ENCODE measurements around the gene VCAN.

VCAN gene

DNA sequence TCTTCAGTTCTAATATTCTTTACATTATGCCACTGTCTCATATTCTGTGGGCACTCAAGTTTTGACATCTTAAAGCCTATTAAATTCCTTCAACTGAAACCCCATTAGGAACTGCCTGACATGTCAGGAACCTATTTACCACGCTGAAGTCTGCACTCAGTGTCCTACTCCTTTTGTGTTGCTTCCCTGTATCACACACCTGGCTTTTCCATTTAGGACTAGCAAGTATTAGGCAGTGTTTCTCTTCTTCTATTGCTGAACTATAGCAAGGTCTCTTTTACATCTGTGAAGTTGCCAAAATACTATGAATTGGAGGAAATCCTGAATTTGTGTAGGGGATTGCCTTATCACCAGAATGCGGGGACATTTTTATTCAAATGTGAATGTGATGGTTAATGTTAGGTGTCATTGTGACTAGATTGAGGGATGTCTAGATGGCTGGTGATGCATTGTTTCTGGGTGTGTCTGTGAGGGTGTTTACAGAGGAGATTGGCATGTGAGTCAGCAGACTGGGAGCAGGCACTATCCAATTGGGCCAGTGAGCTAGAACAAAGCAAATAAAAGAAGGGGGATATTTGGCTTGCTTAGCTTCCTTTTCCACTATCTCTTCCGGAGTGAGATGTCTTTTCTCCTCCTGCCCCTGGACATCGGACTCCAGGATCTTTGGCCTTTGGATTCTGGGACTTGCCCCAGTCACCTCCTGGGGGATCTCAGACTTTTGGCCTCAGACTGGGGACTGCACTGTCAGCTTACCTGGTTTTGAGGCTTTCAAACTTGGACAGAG is 21.2 kb upstream of the VCAN start:
- Histone ChIP-seq H3K4me3 (no peak overlapping the region), H3K36me3 (no peaks in the 10 kb centered on the region), H3K4me1 (no peaks in the 10 kb centered on the region), H3K9me3 (peaks cover 0 to 5% (median 0%) of the 10 kb centered on the region in 3 donors), H3K27me3 (no peaks in the 10 kb centered on the region), H3K27ac (no peak overlapping the region)
- intact Hi-C loops (cut with DNase I; ENCODE audit: low total_unique reads) = no loop called here
- no peak for DNase-seq
- TF ChIP-seq, protein P1, sequence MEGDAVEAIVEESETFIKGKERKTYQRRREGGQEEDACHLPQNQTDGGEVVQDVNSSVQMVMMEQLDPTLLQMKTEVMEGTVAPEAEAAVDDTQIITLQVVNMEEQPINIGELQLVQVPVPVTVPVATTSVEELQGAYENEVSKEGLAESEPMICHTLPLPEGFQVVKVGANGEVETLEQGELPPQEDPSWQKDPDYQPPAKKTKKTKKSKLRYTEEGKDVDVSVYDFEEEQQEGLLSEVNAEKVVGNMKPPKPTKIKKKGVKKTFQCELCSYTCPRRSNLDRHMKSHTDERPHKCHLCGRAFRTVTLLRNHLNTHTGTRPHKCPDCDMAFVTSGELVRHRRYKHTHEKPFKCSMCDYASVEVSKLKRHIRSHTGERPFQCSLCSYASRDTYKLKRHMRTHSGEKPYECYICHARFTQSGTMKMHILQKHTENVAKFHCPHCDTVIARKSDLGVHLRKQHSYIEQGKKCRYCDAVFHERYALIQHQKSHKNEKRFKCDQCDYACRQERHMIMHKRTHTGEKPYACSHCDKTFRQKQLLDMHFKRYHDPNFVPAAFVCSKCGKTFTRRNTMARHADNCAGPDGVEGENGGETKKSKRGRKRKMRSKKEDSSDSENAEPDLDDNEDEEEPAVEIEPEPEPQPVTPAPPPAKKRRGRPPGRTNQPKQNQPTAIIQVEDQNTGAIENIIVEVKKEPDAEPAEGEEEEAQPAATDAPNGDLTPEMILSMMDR (IDR thresholded peaks at IDR 0.05) = no peak

DNA sequence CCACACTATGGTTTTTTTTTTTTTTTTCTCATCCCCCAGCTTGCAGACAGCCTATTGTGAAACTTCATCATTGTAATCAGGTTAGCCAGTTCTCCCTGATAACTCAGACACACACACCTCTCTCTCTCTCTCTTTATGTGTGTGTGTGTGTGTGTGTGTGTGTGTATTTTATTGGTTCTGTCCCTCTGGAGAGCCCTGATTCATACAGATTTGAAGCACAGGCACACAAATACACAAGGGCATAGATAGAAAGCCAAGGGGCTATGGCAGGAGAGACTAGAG is 20.6 kb upstream of the VCAN start:
- Histone ChIP-seq H3K9me3 (peaks cover 0 to 5% (median 0%) of the 10 kb centered on the region in 3 donors), H3K4me1 (no peaks in the 10 kb centered on the region), H3K4me3 (no peak overlapping the region), H3K27me3 (no peaks in the 10 kb centered on the region), H3K27ac (no peak overlapping the region), H3K36me3 (no peaks in the 10 kb centered on the region)
- no peak for DNase-seq
- intact Hi-C loops (cut with DNase I; ENCODE audit: low total_unique reads) = no loop called here
- TF ChIP-seq, protein P1 (IDR thresholded peaks at IDR 0.05) = no peak

DNA sequence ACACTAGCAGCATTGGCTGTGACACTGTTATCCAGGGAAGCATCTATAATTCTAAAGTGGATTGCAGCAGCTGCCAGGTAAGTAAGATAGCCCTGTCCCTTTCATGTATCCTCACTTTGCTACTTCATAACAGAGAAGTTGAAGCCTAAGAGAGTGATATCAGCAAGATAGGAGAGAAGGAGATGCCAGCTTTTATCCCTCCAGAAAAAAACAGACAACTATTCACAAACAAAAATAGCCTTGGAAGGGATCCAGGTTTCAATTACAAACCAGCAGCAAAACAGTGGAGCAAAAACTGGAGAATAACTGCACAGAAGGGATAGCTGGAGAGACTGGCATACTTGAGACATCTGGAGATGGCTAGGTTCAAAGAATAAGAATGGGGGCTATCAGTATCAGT is 19.6 kb upstream of the VCAN start:
- no peaks in the 10 kb centered on the region for H3K27me3 ChIP-seq
- no peak overlapping the region for H3K4me3 ChIP-seq
- no peak overlapping the region for H3K27ac ChIP-seq
- no peaks in the 10 kb centered on the region for H3K4me1 ChIP-seq
- intact Hi-C loops (cut with DNase I; ENCODE audit: low total_unique reads) = no loop called here
- H3K36me3 ChIP-seq = no peaks in the 10 kb centered on the region
- TF ChIP-seq, protein P1 (IDR thresholded peaks at IDR 0.05) = no peak
- H3K9me3 ChIP-seq = peaks cover 0 to 5% (median 0%) of the 10 kb centered on the region in 3 donors
- DNase-seq = no peak

DNA sequence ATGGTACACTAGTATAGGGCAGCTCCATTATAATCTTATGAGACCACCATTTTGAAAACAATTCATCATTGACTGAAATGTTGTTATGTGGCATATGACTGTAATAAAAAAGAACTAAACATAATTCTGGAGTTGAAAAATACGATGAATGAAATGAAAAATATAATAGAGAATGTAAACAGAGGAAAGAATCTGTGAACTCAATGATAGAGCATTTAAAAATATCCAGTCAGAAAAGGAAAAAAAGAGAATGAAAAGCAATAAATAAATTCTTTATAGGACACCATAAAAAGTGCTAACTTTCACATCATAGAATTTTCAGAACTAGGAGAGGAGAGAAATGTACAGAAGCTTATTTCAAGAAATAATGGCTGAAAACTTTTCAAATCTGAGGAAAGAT is 17.6 kb upstream of the VCAN start:
- H3K27ac ChIP-seq = no peak overlapping the region
- intact Hi-C loops (cut with DNase I; ENCODE audit: low total_unique reads) = no loop called here
- no peak for DNase-seq
- no peak overlapping the region for H3K4me3 ChIP-seq
- H3K27me3 ChIP-seq = no peaks in the 10 kb centered on the region
- no peaks in the 10 kb centered on the region for H3K36me3 ChIP-seq
- peaks cover 0 to 5% (median 0%) of the 10 kb centered on the region in 3 donors for H3K9me3 ChIP-seq
- TF ChIP-seq, protein P1 (IDR thresholded peaks at IDR 0.05) = no peak
- no peaks in the 10 kb centered on the region for H3K4me1 ChIP-seq

DNA sequence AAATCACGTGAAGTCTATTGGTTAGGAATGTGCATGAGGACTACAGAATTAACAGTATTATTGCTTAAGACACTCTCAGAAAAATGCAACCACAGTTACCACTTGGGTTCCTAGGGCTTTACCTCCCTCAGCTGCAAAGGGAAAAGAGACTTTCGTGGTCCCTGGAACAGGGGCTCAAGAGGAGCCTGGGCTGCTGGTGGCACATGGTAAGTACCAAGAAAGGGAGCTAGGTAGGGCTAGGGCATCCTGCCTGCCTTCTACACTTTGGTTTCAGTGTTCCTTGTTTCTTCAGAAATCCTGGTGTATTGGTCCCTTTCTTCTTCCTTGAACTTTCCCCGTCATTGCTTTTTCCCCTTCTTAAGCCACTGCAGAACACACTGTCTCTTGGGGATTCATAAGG is 7.3 kb upstream of the VCAN start:
- H3K36me3 ChIP-seq = no peaks in the 10 kb centered on the region
- no peaks in the 10 kb centered on the region for H3K9me3 ChIP-seq
- no peak overlapping the region for H3K27ac ChIP-seq
- H3K4me3 ChIP-seq = no peak overlapping the region
- intact Hi-C loops (cut with DNase I; ENCODE audit: low total_unique reads) = no loop called here
- no peak for DNase-seq
- TF ChIP-seq, protein P1 (IDR thresholded peaks at IDR 0.05) = no peak
- H3K27me3 ChIP-seq = no peaks in the 10 kb centered on the region
- H3K4me1 ChIP-seq = no peaks in the 10 kb centered on the region
